ENCODE results near the gene SORD. TPM values are rescaled to one million over a fixed set of nuclear protein-coding genes. Genes with fewer than 3 reads are reported as not detected.
"Not testable (repeated sequence)": the region's sequence is repeated elsewhere in the genome, so short reads cannot be mapped to it uniquely, and the experiment has no call there.

Gene SORD
- total and polyA plus RNA-seq, 7 donors = 3.3 to 26.9 (median 10.0) TPM

- no peak for DNase-seq
- 96 to 98% methylated on average over 1 of the region's 1 CpG for WGBS, 2 donors
- H3K27me3 ChIP-seq = no peaks in the 10 kb centered on the region
- TF ChIP-seq POLR2A (IDR thresholded peaks at IDR 0.05) (no peak), POLR2AphosphoS5 (IDR thresholded peaks at IDR 0.05) (no peak), EP300 (IDR thresholded peaks at IDR 0.05) (no peak)
- TF ChIP-seq, protein P1, sequence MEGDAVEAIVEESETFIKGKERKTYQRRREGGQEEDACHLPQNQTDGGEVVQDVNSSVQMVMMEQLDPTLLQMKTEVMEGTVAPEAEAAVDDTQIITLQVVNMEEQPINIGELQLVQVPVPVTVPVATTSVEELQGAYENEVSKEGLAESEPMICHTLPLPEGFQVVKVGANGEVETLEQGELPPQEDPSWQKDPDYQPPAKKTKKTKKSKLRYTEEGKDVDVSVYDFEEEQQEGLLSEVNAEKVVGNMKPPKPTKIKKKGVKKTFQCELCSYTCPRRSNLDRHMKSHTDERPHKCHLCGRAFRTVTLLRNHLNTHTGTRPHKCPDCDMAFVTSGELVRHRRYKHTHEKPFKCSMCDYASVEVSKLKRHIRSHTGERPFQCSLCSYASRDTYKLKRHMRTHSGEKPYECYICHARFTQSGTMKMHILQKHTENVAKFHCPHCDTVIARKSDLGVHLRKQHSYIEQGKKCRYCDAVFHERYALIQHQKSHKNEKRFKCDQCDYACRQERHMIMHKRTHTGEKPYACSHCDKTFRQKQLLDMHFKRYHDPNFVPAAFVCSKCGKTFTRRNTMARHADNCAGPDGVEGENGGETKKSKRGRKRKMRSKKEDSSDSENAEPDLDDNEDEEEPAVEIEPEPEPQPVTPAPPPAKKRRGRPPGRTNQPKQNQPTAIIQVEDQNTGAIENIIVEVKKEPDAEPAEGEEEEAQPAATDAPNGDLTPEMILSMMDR (IDR thresholded peaks at IDR 0.05) = no peak
- H3K27ac ChIP-seq = no peak overlapping the region
- H3K4me3 ChIP-seq = no peak overlapping the region
- peaks cover 0 to 7% (median 0%) of the 10 kb centered on the region in 4 donors for H3K36me3 ChIP-seq
- intact Hi-C loops (cut with DNase I) = no loop called here
- no peaks in the 10 kb centered on the region for H3K9me3 ChIP-seq
- H3K4me1 ChIP-seq = no peaks in the 10 kb centered on the region
Measured at GRCh38 chr15:45050587-45050986, 27.6 kb downstream of the SORD start.

- not testable (repeated sequence) for H3K27ac ChIP-seq
Measured at GRCh38 chr15:45052676-45053075, 29.7 kb downstream of the SORD start.

GRCh38 chr15:45058690-45059675 lies 36.0 kb downstream of the SORD start:
- H3K4me3 ChIP-seq; H3K9me3 ChIP-seq; H3K27ac ChIP-seq; DNase-seq; H3K36me3 ChIP-seq; H3K27me3 ChIP-seq; H3K4me1 ChIP-seq; intact Hi-C loops (cut with DNase I): not testable (repeated sequence)
- WGBS, 2 donors = 92 to 94% methylated on average over 3 of the region's 3 CpGs

More at GRCh38 chr15:45052676-45053075, 29.7 kb downstream of the SORD start:
- H3K4me3 ChIP-seq; H3K27me3 ChIP-seq; H3K36me3 ChIP-seq; DNase-seq; intact Hi-C loops (cut with DNase I); H3K9me3 ChIP-seq; H3K4me1 ChIP-seq: not testable (repeated sequence)
- WGBS, 2 donors = 95 to 97% methylated on average over 3 of the region's 3 CpGs

- 93 to 98% methylated on average over 6 to 7 of the region's 7 CpGs for WGBS, 2 donors
- H3K4me3 ChIP-seq; H3K36me3 ChIP-seq; H3K4me1 ChIP-seq; DNase-seq; H3K9me3 ChIP-seq; H3K27me3 ChIP-seq; intact Hi-C loops (cut with DNase I); H3K27ac ChIP-seq: not testable (repeated sequence)
Measured at GRCh38 chr15:45062301-45062700, 39.3 kb downstream of the SORD start.

- no peaks in the 10 kb centered on the region for H3K9me3 ChIP-seq
- intact Hi-C loops (cut with DNase I) = no loop called here
- TF ChIP-seq, protein P1 (IDR thresholded peaks at IDR 0.05) = no peak
- TF ChIP-seq POLR2A (IDR thresholded peaks at IDR 0.05) (no peak), POLR2AphosphoS5 (IDR thresholded peaks at IDR 0.05) (no peak), EP300 (IDR thresholded peaks at IDR 0.05) (no peak)
Measured at GRCh38 chr15:45064386-45064785, 41.4 kb downstream of the SORD start.

GRCh38 chr15:45069942-45070360 lies 47.0 kb downstream of the SORD start:
- DNase-seq; H3K27ac ChIP-seq; H3K4me3 ChIP-seq; H3K9me3 ChIP-seq; H3K4me1 ChIP-seq; intact Hi-C loops (cut with DNase I); H3K27me3 ChIP-seq; H3K36me3 ChIP-seq: not testable (repeated sequence)
- WGBS, 2 donors = 52 to 69% methylated on average over 5 to 6 of the region's 6 CpGs

More at GRCh38 chr15:45064386-45064785, 41.4 kb downstream of the SORD start:
- Histone ChIP-seq H3K4me1 (no peaks in the 10 kb centered on the region), H3K27me3 (no peaks in the 10 kb centered on the region), H3K27ac (no peak overlapping the region), H3K4me3 (no peak overlapping the region), H3K36me3 (no peaks in the 10 kb centered on the region)
- no peak for DNase-seq
- WGBS, 2 donors = 77% methylated on average over 4 of the region's 4 CpGs

DNA sequence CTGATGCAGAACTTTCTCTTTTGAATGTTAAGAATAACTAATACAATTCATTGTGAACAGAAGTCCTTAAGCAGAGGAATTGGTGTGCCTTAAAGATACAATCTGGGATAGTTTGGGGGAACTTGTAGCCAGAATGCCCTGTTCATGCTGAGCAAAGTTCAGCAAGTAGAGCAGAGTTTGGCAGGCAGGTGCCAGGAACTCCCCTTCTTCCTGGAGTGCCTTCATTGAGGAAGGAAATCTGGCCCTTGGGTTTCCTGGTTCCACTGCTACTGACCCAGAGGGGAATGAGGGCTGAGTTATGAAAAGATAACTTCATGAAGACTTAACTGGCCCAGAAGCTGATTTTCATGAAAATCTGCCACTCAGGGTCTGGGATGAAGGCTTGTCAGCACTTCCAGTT lies 50.6 kb downstream of the SORD start:
- H3K4me1 ChIP-seq; DNase-seq; H3K36me3 ChIP-seq; H3K9me3 ChIP-seq; H3K4me3 ChIP-seq; intact Hi-C loops (cut with DNase I); H3K27me3 ChIP-seq; H3K27ac ChIP-seq: not testable (repeated sequence)

GRCh38 chr15:45075440-45076320 lies 52.7 kb downstream of the SORD start:
- H3K4me3 ChIP-seq; intact Hi-C loops (cut with DNase I): not testable (repeated sequence)
- 19 to 73% methylated on average over 1 of the region's 9 CpGs for WGBS, 2 donors

GRCh38 chr15:45077391-45077790 lies 54.4 kb downstream of the SORD start:
- DNase-seq; H3K36me3 ChIP-seq; H3K4me1 ChIP-seq; H3K27me3 ChIP-seq; intact Hi-C loops (cut with DNase I); H3K4me3 ChIP-seq; H3K9me3 ChIP-seq; H3K27ac ChIP-seq: not testable (repeated sequence)
- WGBS, 2 donors = 23 to 79% methylated on average over 2 of the region's 2 CpGs

More at GRCh38 chr15:45075440-45076320, 52.7 kb downstream of the SORD start:
- H3K9me3 ChIP-seq, H3K27me3 ChIP-seq, H3K36me3 ChIP-seq, H3K27ac ChIP-seq, H3K4me1 ChIP-seq, DNase-seq: not testable (repeated sequence)

- H3K9me3 ChIP-seq; DNase-seq; H3K27ac ChIP-seq; H3K4me1 ChIP-seq; H3K4me3 ChIP-seq; intact Hi-C loops (cut with DNase I); H3K36me3 ChIP-seq; H3K27me3 ChIP-seq: not testable (repeated sequence)
- 84 to 89% methylated on average over 5 of the region's 5 CpGs for WGBS, 2 donors
Measured at GRCh38 chr15:45079201-45079600, 56.2 kb downstream of the SORD start.
